ENCODE data around the gene SIAH3. TPM values are rescaled to one million over a fixed set of nuclear protein-coding genes. Genes with fewer than 3 reads are reported as not detected.

SIAH3 gene
- polyA plus RNA-seq, 1 donor from 2014 or later = 4.9 TPM

- Histone ChIP-seq H3F3A (ENCODE audit: insufficient read depth, low read length, poor library complexity, severe bottlenecking) (no peaks in the 10 kb centered on the region), H3K4me2 (ENCODE audit: low read length) (peak overlapping the region; percentile 68), H3K9ac (ENCODE audit: low read length) (peak overlapping the region; percentile 64), H2AFZ (ENCODE audit: low read depth, low read length) (no peak overlapping the region), H3K4me3 (ENCODE audit: low read length) (peak overlapping the region; percentile 76), H3K27ac (ENCODE audit: low read length) (no peak overlapping the region), H3K36me3 (ENCODE audit: insufficient read depth, low read length) (no peaks in the 10 kb centered on the region), H3K9me2 (ENCODE audit: insufficient read depth, low read length) (no peaks in the 10 kb centered on the region), H3K79me2 (replicated peaks; ENCODE audit: insufficient read depth, low read length) (no peaks in the 10 kb centered on the region), H3K9me3 (ENCODE audit: low read length) (no peaks in the 10 kb centered on the region), H3K27me3 (ENCODE audit: insufficient read depth, low read depth, low read length) (no peaks in the 10 kb centered on the region), H4K20me1 (ENCODE audit: insufficient read depth) (no peaks in the 10 kb centered on the region)
- TF ChIP-seq RAD21 (conservative IDR thresholded peaks at IDR 0.05) (no peak), MXI1 (conservative IDR thresholded peaks at IDR 0.05; ENCODE audit: poor library complexity, severe bottlenecking) (no peak), EP300 (conservative IDR thresholded peaks at IDR 0.05; ENCODE audit: poor library complexity, severe bottlenecking) (no peak), SMC3 (conservative IDR thresholded peaks at IDR 0.05; ENCODE audit: poor library complexity) (no peak), EZH2 (IDR thresholded peaks at IDR 0.05; ENCODE audit: borderline replicate concordance, insufficient read depth, low read length, poor library complexity, severe bottlenecking) (no peak), REST (IDR thresholded peaks at IDR 0.05; ENCODE audit: borderline replicate concordance) (no peak), TAF1 (IDR thresholded peaks at IDR 0.05; ENCODE audit: low read depth) (no peak), POLR2AphosphoS5 (IDR thresholded peaks at IDR 0.05) (no peak)
- TF ChIP-seq, protein P1, sequence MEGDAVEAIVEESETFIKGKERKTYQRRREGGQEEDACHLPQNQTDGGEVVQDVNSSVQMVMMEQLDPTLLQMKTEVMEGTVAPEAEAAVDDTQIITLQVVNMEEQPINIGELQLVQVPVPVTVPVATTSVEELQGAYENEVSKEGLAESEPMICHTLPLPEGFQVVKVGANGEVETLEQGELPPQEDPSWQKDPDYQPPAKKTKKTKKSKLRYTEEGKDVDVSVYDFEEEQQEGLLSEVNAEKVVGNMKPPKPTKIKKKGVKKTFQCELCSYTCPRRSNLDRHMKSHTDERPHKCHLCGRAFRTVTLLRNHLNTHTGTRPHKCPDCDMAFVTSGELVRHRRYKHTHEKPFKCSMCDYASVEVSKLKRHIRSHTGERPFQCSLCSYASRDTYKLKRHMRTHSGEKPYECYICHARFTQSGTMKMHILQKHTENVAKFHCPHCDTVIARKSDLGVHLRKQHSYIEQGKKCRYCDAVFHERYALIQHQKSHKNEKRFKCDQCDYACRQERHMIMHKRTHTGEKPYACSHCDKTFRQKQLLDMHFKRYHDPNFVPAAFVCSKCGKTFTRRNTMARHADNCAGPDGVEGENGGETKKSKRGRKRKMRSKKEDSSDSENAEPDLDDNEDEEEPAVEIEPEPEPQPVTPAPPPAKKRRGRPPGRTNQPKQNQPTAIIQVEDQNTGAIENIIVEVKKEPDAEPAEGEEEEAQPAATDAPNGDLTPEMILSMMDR (IDR thresholded peaks at IDR 0.05; ENCODE audit: poor library complexity, severe bottlenecking) = no peak
These were observed 1.4 kb downstream of the SIAH3 start for GRCh38 chr13:45850027-45850613.

DNA sequence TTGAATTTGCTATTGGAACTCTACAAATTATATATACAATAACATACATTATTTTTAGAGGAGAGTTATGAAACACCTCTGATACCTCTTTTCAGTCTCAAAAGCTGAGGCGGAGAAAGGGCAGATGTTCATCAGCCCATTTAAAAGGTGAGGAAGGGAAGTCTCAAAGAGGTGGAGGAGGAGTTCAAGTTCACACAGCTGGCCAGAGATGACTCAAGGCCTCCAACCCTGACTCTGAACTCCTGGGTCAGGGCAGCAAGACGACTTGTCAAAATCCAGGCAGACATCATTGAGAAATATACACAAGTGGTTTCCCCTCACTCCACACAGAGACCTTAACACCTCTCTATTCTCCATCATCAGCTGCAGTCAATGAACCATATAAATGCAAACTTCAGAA is 2.1 kb downstream of the SIAH3 start:
- H2AFZ ChIP-seq (ENCODE audit: low read depth, low read length) = no peak overlapping the region

More for the DNA sequence above, 2.1 kb downstream of the SIAH3 start:
- H3K4me2 ChIP-seq (ENCODE audit: low read length) = peak overlapping the region; percentile 68
- H3K9me2 ChIP-seq (ENCODE audit: insufficient read depth, low read length) = no peaks in the 10 kb centered on the region
- H3K9me3 ChIP-seq (ENCODE audit: low read length) = no peaks in the 10 kb centered on the region
- no peaks in the 10 kb centered on the region for H3K36me3 ChIP-seq (ENCODE audit: insufficient read depth, low read length)
- H3F3A ChIP-seq (ENCODE audit: insufficient read depth, low read length, poor library complexity, severe bottlenecking) = no peaks in the 10 kb centered on the region
- no peaks in the 10 kb centered on the region for H3K27me3 ChIP-seq (ENCODE audit: insufficient read depth, low read depth, low read length)
- H3K9ac ChIP-seq (ENCODE audit: low read length) = no peak overlapping the region
- H3K79me2 ChIP-seq (replicated peaks; ENCODE audit: insufficient read depth, low read length) = no peaks in the 10 kb centered on the region
- no peak overlapping the region for H3K27ac ChIP-seq (ENCODE audit: low read length)
- H4K20me1 ChIP-seq (ENCODE audit: insufficient read depth) = no peaks in the 10 kb centered on the region
- TF ChIP-seq, protein P1 (IDR thresholded peaks at IDR 0.05; ENCODE audit: poor library complexity, severe bottlenecking) = no peak
- no peak for TF ChIP-seq POLR2AphosphoS5 (IDR thresholded peaks at IDR 0.05)
- no peak for TF ChIP-seq TAF1 (IDR thresholded peaks at IDR 0.05; ENCODE audit: low read depth)
- no peak for TF ChIP-seq EZH2 (IDR thresholded peaks at IDR 0.05; ENCODE audit: borderline replicate concordance, insufficient read depth, low read length, poor library complexity, severe bottlenecking)
- no peak for TF ChIP-seq SMC3 (conservative IDR thresholded peaks at IDR 0.05; ENCODE audit: poor library complexity)
- no peak for TF ChIP-seq RAD21 (conservative IDR thresholded peaks at IDR 0.05)
- no peak for TF ChIP-seq EP300 (conservative IDR thresholded peaks at IDR 0.05; ENCODE audit: poor library complexity, severe bottlenecking)
- no peak for TF ChIP-seq REST (IDR thresholded peaks at IDR 0.05; ENCODE audit: borderline replicate concordance)
- TF ChIP-seq MXI1 (conservative IDR thresholded peaks at IDR 0.05; ENCODE audit: poor library complexity, severe bottlenecking) = no peak
- H3K4me3 ChIP-seq (ENCODE audit: low read length) = peak overlapping the region; percentile 76

Data from neural cell (in vitro differentiated cells).